ENCODE measurements around the gene CSNK2A2. TPM values are rescaled to one million over a fixed set of nuclear protein-coding genes. Genes with fewer than 3 reads are reported as not detected.

The CSNK2A2 gene
- total RNA-seq, 2 donors from 2014 or later, result 27.8 to 65.0 TPM

- no peaks in the 10 kb centered on the region for H3K9me3 ChIP-seq
- no peak overlapping the region for H3K27ac ChIP-seq
- H3K36me3 ChIP-seq, result no peaks in the 10 kb centered on the region
- H3K4me1 ChIP-seq (replicated peaks), result no peaks in the 10 kb centered on the region
- 61% methylated on average over 7 of the region's 7 CpGs for WGBS
- no peak for DNase-seq (ENCODE audit: low spot score)
- intact Hi-C loops (cut with DNase I), result no loop called here
- no peak overlapping the region for H3K4me3 ChIP-seq
- no peak for TF ChIP-seq POLR2AphosphoS5 (IDR thresholded peaks at IDR 0.05)
- no peak for TF ChIP-seq POLR2A (IDR thresholded peaks at IDR 0.05)
- TF ChIP-seq, protein P1, sequence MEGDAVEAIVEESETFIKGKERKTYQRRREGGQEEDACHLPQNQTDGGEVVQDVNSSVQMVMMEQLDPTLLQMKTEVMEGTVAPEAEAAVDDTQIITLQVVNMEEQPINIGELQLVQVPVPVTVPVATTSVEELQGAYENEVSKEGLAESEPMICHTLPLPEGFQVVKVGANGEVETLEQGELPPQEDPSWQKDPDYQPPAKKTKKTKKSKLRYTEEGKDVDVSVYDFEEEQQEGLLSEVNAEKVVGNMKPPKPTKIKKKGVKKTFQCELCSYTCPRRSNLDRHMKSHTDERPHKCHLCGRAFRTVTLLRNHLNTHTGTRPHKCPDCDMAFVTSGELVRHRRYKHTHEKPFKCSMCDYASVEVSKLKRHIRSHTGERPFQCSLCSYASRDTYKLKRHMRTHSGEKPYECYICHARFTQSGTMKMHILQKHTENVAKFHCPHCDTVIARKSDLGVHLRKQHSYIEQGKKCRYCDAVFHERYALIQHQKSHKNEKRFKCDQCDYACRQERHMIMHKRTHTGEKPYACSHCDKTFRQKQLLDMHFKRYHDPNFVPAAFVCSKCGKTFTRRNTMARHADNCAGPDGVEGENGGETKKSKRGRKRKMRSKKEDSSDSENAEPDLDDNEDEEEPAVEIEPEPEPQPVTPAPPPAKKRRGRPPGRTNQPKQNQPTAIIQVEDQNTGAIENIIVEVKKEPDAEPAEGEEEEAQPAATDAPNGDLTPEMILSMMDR (IDR thresholded peaks at IDR 0.05), result no peak
- no peaks in the 10 kb centered on the region for H3K27me3 ChIP-seq (replicated peaks; ENCODE audit: insufficient read depth)
Measured at GRCh38 chr16:58222532-58223316, 24.8 kb upstream of the CSNK2A2 start.

GRCh38 chr16:58219432-58219831 lies 21.5 kb upstream of the CSNK2A2 start:
- Histone ChIP-seq H3K4me1 (replicated peaks) (no peaks in the 10 kb centered on the region), H3K4me3 (no peak overlapping the region), H3K9me3 (no peaks in the 10 kb centered on the region), H3K27me3 (replicated peaks; ENCODE audit: insufficient read depth) (no peaks in the 10 kb centered on the region), H3K36me3 (no peaks in the 10 kb centered on the region), H3K27ac (no peak overlapping the region)
- TF ChIP-seq, protein P1 (IDR thresholded peaks at IDR 0.05), result no peak
- no peak for TF ChIP-seq POLR2A (IDR thresholded peaks at IDR 0.05)
- no peak for TF ChIP-seq POLR2AphosphoS5 (IDR thresholded peaks at IDR 0.05)
- intact Hi-C loops (cut with DNase I), result no loop called here
- DNase-seq (ENCODE audit: low spot score), result no peak

- no peak for DNase-seq (ENCODE audit: low spot score)
- intact Hi-C loops (cut with DNase I), result no loop called here
- Histone ChIP-seq H3K9me3 (no peaks in the 10 kb centered on the region), H3K27ac (no peak overlapping the region), H3K4me3 (no peak overlapping the region), H3K4me1 (replicated peaks) (no peaks in the 10 kb centered on the region), H3K27me3 (replicated peaks; ENCODE audit: insufficient read depth) (no peaks in the 10 kb centered on the region), H3K36me3 (no peaks in the 10 kb centered on the region)
- no peak for TF ChIP-seq POLR2A (IDR thresholded peaks at IDR 0.05)
- TF ChIP-seq, protein P1 (IDR thresholded peaks at IDR 0.05), result no peak
- no peak for TF ChIP-seq POLR2AphosphoS5 (IDR thresholded peaks at IDR 0.05)
- 29% methylated on average over 3 of the region's 3 CpGs for WGBS
Measured at GRCh38 chr16:58218786-58219185, 20.9 kb upstream of the CSNK2A2 start.

DNA sequence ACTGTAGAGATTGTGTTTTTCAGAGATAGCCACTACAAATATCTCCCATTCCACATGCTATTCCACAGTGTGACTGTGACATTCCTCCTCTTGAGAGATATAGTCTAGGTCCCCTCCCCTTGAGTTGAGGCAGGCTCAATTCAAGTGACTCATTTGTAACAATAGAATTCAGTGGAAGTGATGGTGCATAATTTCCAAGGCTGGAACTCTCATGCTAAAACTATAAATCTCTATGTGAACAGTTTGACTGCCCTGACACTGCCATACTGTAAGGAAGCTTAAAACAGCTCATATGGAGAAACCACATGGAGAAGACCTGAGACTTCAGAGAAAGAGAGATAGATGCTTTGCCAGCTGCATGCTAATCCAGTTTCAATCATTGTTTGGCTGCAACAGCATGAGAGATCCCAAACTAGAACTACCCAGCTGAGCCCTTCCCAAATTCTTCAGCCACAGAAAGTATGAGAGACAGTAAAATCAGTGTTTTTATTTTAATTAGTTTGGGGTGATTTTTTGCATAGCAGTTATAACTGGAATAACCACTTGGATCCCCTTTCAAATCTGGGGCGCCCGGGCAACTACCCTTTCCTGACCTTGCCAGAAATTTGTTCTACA lies 19.5 kb upstream of the CSNK2A2 start:
- Histone ChIP-seq H3K4me3 (no peak overlapping the region), H3K27ac (no peak overlapping the region), H3K9me3 (no peaks in the 10 kb centered on the region), H3K27me3 (replicated peaks; ENCODE audit: insufficient read depth) (no peaks in the 10 kb centered on the region), H3K4me1 (replicated peaks) (no peaks in the 10 kb centered on the region), H3K36me3 (no peaks in the 10 kb centered on the region)
- TF ChIP-seq POLR2A (IDR thresholded peaks at IDR 0.05) (no peak), POLR2AphosphoS5 (IDR thresholded peaks at IDR 0.05) (no peak)
- TF ChIP-seq, protein P1 (IDR thresholded peaks at IDR 0.05), result no peak
- intact Hi-C loops (cut with DNase I), result no loop called here
- 0% methylated on average over 2 of the region's 2 CpGs for WGBS
- no peak for DNase-seq (ENCODE audit: low spot score)

Measured in prostate gland (tissue), 2 donors.